OCI-LY1 (cell line): ENCODE measurements around the gene PCNT.
"Not testable (repeated sequence)": the region's sequence is repeated elsewhere in the genome, so short reads cannot be mapped to it uniquely, and the experiment has no call there.

ENCODE experiments used
- EZH2 ChIP-seq: fragments of 200-600 bp; sonication (generic), shearing (Covaris generic); IDR thresholded peaks from 2 replicates; pipeline ENCODE4 v1.8.0; 2017; ENCODE audit warnings: borderline replicate concordance, mixed run types, mild to moderate bottlenecking, antibody characterized with exemption, low read length, moderate library complexity, mixed read lengths
- TF ChIP-seq, protein P1 (sequence below): fragments of 200-600 bp; sonication (generic), shearing (Covaris generic); IDR thresholded peaks from 2 replicates; pipeline ENCODE4 v1.5.1; 2017; ENCODE audit warnings: mild to moderate bottlenecking, antibody characterized with exemption, low read length, moderate library complexity, mixed read lengths

DNA sequence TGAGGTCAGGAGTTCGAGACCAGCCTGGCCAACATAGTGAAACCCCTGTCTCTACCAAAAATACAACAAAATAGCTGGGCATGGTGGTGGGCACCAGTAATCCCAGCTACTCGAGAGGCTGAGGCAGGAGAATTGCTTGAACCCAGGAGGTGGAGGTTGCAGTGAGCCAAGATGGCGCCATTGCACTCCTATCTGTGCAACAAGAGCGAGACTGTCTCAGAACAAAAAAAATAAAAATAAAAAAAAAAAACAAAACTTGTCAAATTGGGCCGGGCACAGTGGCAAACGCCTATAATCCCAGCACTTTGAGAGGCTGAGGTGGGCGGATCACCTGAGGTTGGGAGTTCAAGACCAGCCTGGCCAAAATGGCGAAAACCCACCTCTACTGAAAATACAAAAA is 13.7 kb upstream of the PCNT start:
- TF ChIP-seq, protein P1, sequence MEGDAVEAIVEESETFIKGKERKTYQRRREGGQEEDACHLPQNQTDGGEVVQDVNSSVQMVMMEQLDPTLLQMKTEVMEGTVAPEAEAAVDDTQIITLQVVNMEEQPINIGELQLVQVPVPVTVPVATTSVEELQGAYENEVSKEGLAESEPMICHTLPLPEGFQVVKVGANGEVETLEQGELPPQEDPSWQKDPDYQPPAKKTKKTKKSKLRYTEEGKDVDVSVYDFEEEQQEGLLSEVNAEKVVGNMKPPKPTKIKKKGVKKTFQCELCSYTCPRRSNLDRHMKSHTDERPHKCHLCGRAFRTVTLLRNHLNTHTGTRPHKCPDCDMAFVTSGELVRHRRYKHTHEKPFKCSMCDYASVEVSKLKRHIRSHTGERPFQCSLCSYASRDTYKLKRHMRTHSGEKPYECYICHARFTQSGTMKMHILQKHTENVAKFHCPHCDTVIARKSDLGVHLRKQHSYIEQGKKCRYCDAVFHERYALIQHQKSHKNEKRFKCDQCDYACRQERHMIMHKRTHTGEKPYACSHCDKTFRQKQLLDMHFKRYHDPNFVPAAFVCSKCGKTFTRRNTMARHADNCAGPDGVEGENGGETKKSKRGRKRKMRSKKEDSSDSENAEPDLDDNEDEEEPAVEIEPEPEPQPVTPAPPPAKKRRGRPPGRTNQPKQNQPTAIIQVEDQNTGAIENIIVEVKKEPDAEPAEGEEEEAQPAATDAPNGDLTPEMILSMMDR = not testable (repeated sequence)
- not testable (repeated sequence) for TF ChIP-seq EZH2
